Suppressor macrophage (primary cell): ENCODE results near the gene DRAXIN.
A peak's percentile ranks its signal among the peaks of the same experiment; 100 is the strongest.

Experiments used
- DNase-seq, 4 experiments: peaks; one replicate each; pipeline ENCODE4 v3.0.0-alpha.2; 2020 to 2022
- total RNA-seq, 17 experiments: gene quantifications; one replicate each; lab custom pipeline; 2026; ENCODE audit warnings: mixed read lengths in 6 of 17, inconsistent platforms in 3 of 17; lab: John Stamatoyannopoulos, UW

DRAXIN gene, protein sequence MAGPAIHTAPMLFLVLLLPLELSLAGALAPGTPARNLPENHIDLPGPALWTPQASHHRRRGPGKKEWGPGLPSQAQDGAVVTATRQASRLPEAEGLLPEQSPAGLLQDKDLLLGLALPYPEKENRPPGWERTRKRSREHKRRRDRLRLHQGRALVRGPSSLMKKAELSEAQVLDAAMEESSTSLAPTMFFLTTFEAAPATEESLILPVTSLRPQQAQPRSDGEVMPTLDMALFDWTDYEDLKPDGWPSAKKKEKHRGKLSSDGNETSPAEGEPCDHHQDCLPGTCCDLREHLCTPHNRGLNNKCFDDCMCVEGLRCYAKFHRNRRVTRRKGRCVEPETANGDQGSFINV
- total RNA-seq, result 0.69 to 13.6 (median 5.8) reads per million in 17 experiments

DNA sequence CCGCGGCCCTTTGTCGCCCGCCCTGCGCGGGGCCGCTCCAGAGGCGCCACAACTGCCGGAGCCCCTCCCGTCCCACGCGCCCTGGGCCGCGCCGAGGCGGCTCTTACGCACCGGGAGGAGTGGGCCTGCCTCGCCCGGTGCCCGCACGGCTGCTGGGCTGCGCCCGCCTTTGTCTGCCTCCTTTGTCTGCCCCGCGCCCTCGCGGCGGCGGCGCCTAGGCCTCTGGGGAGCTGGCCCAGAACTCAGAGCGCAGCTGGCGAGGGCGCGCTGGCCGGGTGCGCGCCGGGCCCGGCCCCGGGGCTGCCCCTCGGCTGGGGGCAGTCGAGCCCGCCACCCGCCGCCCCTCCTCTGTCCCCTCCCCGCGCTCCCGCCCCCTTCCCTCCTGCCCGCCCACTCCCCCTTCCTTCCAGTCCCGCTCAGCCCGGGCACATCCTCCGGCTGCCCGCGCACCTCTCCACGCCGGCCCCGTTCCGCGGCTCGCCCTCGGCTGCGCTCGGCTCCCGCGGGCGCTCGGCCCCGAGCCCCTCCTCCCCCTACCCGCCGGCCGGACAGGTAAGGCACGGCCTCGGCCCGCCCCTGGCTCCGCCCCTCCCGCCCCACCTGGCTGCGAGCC lies at the start of gene DRAXIN:
Gene DRAXIN, plus strand, starts transcription at position 409 of the 613 bp plus-strand sequence. CDS start 14,549 bp downstream, outside the sequence.
- peak in 3 of 4 experiments; percentile 13 to 48 (median 36) for DNase-seq

GRCh38 chr1:11641776-11642305 lies 49.7 kb upstream of the DRAXIN start:
- DNase-seq, result no peak

- peak; percentile 72 to 84 (median 78) for DNase-seq
These were observed 49.0 kb upstream of the DRAXIN start for GRCh38 chr1:11642418-11643017.

- no peak for DNase-seq
These were observed 47.7 kb upstream of the DRAXIN start for GRCh38 chr1:11643782-11644181.

DNA sequence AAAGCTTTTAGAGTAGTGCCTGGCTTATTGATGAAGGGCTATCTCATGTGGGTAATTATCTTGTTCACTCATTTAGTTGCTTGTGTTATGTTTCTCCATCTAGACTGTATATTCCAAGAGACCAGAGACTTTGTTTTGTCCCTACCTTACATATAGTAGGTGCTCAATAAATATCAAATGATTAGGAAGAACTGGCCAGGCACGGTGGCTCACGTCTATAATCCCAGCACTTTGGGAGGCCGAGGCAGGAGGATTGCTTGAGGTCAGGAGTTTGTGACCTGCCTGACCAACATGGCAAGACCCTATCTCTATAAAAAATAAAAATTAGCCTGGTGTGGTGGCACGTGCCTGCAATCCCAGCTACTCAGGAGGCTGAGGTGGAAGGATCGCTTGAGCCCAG lies 46.2 kb upstream of the DRAXIN start:
- DNase-seq, result no peak

DNA sequence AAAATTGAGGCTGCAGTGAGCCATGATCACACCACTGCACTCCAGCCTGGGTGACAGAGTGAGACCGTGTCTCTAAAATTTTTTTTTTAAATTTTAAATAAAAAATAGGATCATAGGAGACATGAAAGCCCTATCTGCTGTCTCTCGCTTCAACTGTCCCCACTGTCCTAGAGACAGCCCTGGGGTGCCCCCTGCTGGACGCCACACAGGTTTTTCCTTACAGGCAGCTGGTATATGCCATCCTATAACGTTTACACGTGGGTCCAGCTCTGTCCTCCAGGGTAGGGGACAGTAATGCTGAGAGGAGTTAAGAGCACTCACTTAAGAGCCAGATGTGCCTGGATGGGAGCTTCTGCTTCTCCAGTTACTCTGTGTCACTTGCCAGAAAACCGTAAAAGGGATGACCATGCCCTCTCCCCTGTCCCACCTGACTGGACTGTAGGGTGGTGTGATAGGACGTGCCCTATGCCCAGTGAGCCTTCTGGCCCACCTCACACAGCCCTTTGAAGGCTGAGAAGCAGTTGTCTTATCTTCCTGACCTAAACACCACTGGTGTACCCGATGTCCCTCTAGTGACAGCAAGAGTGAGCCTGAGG lies 45.7 kb upstream of the DRAXIN start:
- DNase-seq, result peak; percentile 84 to 95 (median 89)

DNA sequence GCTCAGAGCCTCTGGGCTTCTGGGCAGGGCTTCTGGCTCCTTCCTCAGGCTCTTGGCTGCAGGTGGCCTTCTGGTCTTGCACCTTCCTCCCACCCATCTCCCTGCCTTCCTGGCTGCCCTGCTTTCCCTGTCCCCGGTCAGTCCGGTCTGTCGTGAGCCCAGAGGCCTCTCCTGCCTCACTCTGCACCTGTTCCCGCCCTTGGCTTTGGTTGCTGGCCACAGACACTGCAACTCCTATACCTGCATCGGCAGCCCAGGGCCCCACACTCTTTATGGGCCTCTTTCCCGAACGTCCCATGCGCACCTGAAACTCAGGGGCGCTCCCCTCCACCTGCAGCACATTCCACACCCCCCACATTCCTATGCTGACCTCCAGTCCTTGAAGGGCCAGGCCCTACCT lies 45.2 kb upstream of the DRAXIN start:
- DNase-seq, result no peak

DNA sequence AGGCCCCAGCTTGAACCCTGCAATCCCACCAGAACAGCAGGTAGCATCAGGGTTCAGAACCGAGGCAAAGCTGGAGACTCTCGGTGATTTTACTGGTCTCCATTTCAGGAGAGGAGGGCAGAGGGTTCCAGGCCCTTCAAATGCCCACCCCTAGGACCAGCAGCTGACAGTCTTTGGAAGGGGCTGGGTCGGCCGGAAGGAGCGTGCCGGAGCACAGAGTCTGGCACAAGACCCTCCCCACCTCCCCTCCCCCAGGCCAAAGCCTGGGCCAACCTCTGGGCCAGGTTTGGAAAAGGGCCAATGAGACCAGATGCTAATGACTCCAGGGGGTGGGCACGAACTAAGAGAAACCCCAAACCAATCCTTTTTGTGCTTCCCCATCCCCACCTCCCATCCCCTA lies 44.2 kb upstream of the DRAXIN start:
- DNase-seq, result no peak

DNA sequence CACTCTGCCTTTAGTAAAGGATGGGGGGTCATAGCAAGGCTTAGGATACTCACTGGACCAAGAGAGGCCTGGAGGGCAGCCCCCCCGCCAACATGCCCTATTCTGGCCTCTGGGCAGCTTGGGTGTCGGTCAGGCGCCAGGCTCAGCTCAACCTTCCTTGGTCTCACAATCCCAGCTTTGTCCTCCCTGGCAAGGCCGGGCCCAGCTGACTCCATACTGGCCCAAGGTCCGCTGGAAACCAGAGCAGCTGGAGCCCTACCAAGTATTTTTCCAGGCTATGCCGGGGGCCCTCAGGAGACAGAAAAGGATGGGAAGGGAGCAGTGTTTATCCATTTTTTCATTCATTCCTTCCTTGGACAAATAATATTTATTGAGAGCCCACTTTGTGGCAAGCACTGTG lies 43.5 kb upstream of the DRAXIN start:
- DNase-seq, result no peak

GRCh38 chr1:11648732-11649158 lies 42.8 kb upstream of the DRAXIN start:
- DNase-seq, result peak in 1 of 4 experiments; percentile 30

GRCh38 chr1:11649237-11649623 lies 42.3 kb upstream of the DRAXIN start:
- DNase-seq, result no peak

DNA sequence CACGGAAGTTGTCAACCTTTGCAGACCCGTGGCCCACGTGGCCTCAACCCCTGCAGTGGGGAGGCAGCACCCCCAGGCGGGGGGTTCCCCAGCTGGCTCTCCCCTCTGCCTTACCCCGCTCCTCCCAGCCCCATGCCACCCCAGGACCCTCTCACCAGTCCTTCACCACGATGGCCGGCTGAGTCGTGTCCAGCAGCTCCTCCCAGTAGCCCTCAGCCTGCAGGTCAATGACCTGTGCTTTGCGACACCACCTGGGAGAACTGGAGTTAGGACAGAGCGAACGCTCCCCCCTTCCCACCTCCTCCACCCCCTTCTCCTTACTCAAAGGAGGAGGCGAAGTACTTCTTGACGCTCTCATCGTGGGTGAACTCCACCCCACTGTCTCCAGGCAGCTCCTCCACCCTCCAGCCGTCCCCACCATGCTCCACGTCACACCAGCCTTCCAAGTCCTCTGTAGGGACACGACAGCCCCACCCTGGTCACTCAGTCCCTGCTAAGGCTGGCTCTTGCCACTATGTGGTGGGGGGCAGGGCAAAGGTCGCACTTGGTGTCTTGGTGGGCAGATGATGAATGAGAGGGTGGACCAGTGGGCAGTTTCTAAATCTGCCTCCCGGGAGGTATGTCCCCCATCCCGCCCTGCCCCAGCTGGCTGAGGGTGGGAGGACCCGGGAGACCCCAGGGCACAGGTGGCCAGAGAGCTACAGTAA lies 41.7 kb upstream of the DRAXIN start:
- DNase-seq, result no peak

GRCh38 chr1:11650331-11650991 lies 41.0 kb upstream of the DRAXIN start:
- DNase-seq, result peak; percentile 75 to 92 (median 85)

GRCh38 chr1:11651017-11651416 lies 40.5 kb upstream of the DRAXIN start:
- DNase-seq, result no peak

DNA sequence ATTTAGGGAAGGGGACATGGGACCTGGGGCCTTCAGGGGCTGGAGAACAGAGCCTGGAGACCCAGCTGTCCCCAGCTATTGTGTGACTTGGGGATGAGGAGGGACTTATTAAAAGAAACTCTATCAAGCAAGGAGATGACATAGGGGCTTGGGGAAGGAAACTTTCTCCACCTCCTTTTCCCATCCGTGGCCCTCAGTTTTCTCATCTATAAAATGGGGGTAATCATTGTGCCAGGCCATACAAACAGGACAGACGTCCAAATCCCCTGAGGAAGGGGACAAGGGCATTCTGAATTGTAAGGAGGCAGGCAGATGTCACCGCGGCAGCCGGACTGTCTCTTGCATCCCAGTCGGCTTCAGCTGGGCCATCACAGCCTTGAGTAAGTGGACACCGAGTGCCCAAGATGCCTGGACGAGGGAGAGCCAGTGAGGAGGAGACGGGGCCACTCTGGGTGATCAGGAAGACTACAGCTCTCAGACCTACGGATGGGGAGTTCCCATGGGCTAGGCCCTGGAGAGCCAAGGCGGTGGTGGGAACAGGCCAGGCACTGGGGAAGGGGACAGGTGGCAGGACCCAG lies 39.2 kb upstream of the DRAXIN start:
- DNase-seq, result no peak

DNA sequence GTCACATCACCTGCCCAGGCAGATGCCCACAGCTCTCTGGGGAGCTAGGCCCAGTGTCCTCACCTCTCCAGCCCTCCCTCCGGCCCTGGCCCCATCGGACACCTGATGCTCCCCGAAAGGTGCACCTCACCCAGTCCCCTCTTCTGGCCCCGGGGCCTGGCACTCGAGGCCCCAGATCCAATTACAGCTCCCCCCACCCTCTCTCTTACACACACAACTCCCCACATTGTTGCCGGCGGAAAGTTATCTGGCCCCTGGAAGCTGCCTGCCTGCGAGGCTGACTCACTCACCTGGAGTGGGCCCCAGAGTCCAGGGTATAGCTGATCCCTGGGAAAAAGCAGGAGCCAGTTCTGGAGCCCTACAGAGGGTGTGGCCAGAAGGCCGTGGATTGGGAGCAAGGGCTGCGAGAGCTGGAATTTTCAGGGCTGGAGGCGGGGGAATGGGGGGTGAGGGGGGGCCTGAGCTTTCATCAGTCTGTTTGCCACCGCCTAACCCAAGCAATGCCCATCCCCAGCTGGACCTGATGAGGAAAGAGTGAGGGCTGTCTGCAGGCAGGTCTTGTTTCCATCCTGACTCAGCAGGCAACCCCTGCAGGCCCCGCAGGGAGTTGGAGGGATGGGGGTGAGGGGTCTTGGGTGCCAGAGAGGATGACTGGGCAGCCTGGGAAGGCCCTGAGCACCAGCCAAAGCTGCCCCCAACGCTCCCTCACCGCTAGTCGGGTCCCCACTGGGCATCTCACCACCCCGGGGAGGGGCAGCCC lies 38.2 kb upstream of the DRAXIN start:
- no peak for DNase-seq

DNA sequence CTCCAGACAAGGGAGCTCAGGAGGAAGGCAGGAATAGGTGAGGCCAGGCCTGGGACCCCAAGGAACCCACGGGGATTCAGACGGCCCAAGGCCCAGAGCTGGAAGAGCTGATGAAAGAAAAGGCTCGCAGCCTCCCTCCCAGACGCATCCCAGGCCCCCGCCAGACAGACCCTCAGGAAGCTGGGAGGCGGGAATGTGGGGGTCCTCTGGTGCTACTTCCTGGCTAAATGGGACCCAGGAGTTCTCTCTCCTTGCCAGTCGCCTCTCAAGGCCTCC lies 37.7 kb upstream of the DRAXIN start:
- DNase-seq, result no peak

DNA sequence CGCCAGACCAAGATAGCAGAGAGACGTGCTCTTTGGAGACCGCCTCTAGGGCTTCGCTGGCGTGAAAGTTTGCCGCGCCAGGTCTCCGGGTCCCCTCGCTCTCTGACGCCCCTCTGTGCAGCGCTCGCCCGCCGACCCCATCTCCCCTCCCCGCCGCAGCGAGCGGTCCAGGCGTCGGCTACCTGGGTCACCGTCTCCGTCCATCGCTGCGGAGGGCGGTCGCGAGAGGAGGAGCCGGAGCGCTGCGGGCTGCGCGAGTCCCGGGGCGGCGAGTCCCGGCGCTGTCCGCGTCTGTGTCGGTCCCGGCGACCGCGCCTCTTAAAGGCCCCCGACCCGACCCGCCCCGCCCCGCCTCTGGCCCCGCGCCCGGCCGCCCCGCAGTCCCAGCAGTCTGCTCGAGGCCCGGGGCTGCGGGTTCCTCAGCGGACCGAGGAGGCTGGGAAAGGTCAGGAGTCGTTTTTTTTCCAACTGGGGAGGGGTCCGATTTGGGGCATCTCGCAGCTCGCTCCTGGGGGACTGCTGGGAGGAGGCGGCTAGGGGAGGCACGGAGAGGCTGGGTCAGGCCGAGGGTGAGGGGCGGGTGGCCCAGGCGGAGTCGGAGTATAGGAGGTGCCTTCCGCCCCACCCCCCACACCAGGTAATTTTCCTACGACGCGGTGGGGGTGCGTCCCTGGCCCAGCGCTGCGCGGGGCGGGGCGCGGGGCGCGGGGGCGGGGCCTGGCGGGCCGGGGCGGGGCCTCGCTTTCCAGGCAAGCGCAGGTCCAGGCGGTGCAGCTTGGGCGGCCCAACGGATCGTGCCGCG lies 37.2 kb upstream of the DRAXIN start, which contains the start of the genes FBXO2 and FBXO44:
Gene FBXO2, minus strand, starts transcription at position 293 of the 802 bp plus-strand sequence. Its CDS starts 89 bp downstream, at position 204.
Gene FBXO44, plus strand, starts transcription at position 741 of the 802 bp plus-strand sequence. CDS start 959 bp downstream, outside the sequence.
- DNase-seq, result peak in 3 of 4 experiments; percentile 20 to 73 (median 62)

- DNase-seq, result no peak
These were observed 36.3 kb upstream of the DRAXIN start for GRCh38 chr1:11654939-11655808.
